Vagina (tissue), 2 donors: ENCODE data around the gene DHRSX. TPM values are rescaled to one million over a fixed set of nuclear protein-coding genes. Genes with fewer than 3 reads are reported as not detected.

Experiments
- DNase-seq, 2 donors: peaks; one replicate each; pipeline ENCODE4 v3.0.0-alpha.2; 2017; ENCODE audit errors: extremely low spot score in 2 of 2
- H3K27ac ChIP-seq: fragments of 200-600 bp; sonication (generic); one replicate; pipeline ENCODE4 v1.5.1; 2019
- H3K27me3 ChIP-seq: fragments of 200-600 bp; sonication (generic); one replicate; pipeline ENCODE4 v1.5.1; 2019
- H3K36me3 ChIP-seq, 2 donors: fragments of 200-600 bp; sonication (generic); one replicate each; pipeline ENCODE4 v1.5.1; 2017 to 2019
- H3K4me1 ChIP-seq: fragments of 200-600 bp; sonication (generic); one replicate; pipeline ENCODE4 v1.5.1; 2019
- H3K4me3 ChIP-seq, 2 donors: fragments of 200-600 bp; sonication (generic); 1 replicate in 1 of 2; 2 replicates in 1 of 2; pipeline ENCODE4 v1.5.1; 2016 to 2019
- H3K9me3 ChIP-seq: fragments of 200-600 bp; sonication (generic); one replicate; pipeline ENCODE4 v1.5.1; 2019
- CTCF ChIP-seq, 3 experiments: fragments of 450-650 bp in 2 of 3; fragments of 200-600 bp in 1 of 3; sonication (generic) in 1 of 3; IDR thresholded peaks; one replicate each; pipeline ENCODE4 v1.5.1; 2017 to 2019; ENCODE audit warnings: antibody characterized with exemption in 3 of 3, mild to moderate bottlenecking in 2 of 3, moderate library complexity in 2 of 3
- POLR2A ChIP-seq, 2 donors: fragments of 450-650 bp; IDR thresholded peaks; one replicate each; pipeline ENCODE4 v1.6.1; 2017; ENCODE audit warnings: antibody characterized with exemption in 2 of 2, mild to moderate bottlenecking in 2 of 2, moderate library complexity in 2 of 2
- POLR2AphosphoS5 ChIP-seq, 2 donors: sonication (generic); formaldehyde crosslinking; IDR thresholded peaks; one replicate each; pipeline ENCODE4 v1.9.0; 2017; ENCODE audit warnings: antibody characterized with exemption in 2 of 2, mild to moderate bottlenecking in 2 of 2, low read depth in 1 of 2; ENCODE audit not compliant: insufficient read depth in 1 of 2
- intact Hi-C: fragments of 100-400 bp; cut with DNase I; formaldehyde crosslinking; loops from one replicate; pipeline ENCODE4 v1.15.1; 2023
- total RNA-seq: library from RNA; depleted of rRNA; stranded (reverse); fragments of >200 nt; gene quantifications from one replicate; pipeline ENCODE4 v1.2.3, GENCODE V29; 2016

The DHRSX gene
- total RNA-seq, 1 donor from 2014 or later = 26.0 TPM

- peaks cover 6% of the 10 kb centered on the region for H3K4me1 ChIP-seq
- H3K27me3 ChIP-seq = no peaks in the 10 kb centered on the region
- no peak overlapping the region for H3K4me3 ChIP-seq
- DNase-seq = no peak
- intact Hi-C loops = no loop called here
- H3K9me3 ChIP-seq = no peaks in the 10 kb centered on the region
- no peak overlapping the region for H3K27ac ChIP-seq
- no peak for TF ChIP-seq CTCF (IDR thresholded peaks at IDR 0.05)
- no peak for TF ChIP-seq POLR2AphosphoS5 (IDR thresholded peaks at IDR 0.05; ENCODE audit: insufficient read depth in 1 of 2, low read depth in 1 of 2)
- no peak for TF ChIP-seq POLR2A (IDR thresholded peaks at IDR 0.05)
- no peaks in the 10 kb centered on the region for H3K36me3 ChIP-seq
Observed at GRCh38 chrX:2320089-2320488, 180.7 kb downstream of the DHRSX start.

DNA sequence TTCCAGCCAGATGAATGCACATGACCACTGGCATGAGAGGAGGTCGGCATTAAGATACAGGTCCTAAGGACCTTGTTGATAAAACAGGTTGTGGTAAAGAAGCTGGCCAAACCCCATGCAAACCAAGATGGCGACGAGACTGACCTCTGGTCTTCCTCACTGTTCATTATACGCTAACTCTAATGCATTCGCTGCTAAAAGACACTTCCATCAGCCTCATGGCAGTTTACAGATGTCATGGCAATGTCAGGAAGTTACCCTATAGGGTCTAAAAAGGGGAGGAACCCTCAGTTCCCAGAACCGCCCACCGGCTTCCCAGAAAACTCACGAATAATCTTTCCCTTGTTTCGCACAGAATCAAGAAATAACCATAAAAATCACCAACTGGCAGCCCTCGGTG, 182.4 kb downstream of the DHRSX start:
- no peak for DNase-seq
- TF ChIP-seq POLR2AphosphoS5 (IDR thresholded peaks at IDR 0.05; ENCODE audit: insufficient read depth in 1 of 2, low read depth in 1 of 2) (no peak), POLR2A (IDR thresholded peaks at IDR 0.05) (no peak), CTCF (IDR thresholded peaks at IDR 0.05) (no peak)
- Histone ChIP-seq H3K4me1 (peaks cover 6% of the 10 kb centered on the region), H3K4me3 (no peak overlapping the region), H3K36me3 (no peaks in the 10 kb centered on the region), H3K27ac (no peak overlapping the region), H3K27me3 (no peaks in the 10 kb centered on the region), H3K9me3 (no peaks in the 10 kb centered on the region)
- intact Hi-C loops = no loop called here

DNA sequence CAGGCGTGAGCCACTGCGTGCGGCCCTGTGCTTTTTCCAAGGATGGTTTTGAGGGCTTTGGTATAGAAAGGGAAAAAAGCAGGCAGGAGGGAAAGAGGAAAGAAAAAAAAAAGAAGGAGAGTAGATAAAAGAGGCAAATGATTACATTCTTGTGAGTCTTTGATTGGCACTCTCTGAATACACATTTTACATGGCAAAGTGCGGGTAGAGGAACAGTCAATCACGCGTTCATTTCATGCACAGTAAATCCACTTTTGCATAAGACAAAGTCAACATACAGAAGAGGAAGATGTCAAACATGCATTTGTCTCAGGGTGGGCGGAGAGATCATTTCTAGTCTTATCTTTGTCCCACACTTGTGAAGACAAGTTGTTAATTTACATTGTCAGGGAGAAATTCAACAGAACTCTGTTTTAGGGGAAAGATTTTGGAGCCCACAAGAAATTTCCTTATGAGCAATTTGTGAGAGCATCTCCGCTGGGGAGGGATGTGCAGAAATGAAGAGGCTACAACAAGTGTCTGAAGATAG, 183.2 kb downstream of the DHRSX start:
- Histone ChIP-seq H3K27ac (no peak overlapping the region), H3K9me3 (no peaks in the 10 kb centered on the region), H3K27me3 (no peaks in the 10 kb centered on the region), H3K36me3 (no peaks in the 10 kb centered on the region), H3K4me1 (peaks cover 6% of the 10 kb centered on the region), H3K4me3 (no peak overlapping the region)
- no peak for TF ChIP-seq POLR2AphosphoS5 (IDR thresholded peaks at IDR 0.05; ENCODE audit: insufficient read depth in 1 of 2, low read depth in 1 of 2)
- TF ChIP-seq CTCF (IDR thresholded peaks at IDR 0.05) = no peak
- no peak for TF ChIP-seq POLR2A (IDR thresholded peaks at IDR 0.05)
- intact Hi-C loops = no loop called here
- DNase-seq = no peak

- H3K9me3 ChIP-seq = no peaks in the 10 kb centered on the region
- no peak for DNase-seq
- no peak overlapping the region for H3K27ac ChIP-seq
- no peaks in the 10 kb centered on the region for H3K27me3 ChIP-seq
- H3K4me1 ChIP-seq = peaks cover 6% of the 10 kb centered on the region
- intact Hi-C loops = no loop called here
- H3K4me3 ChIP-seq = no peak overlapping the region
- no peaks in the 10 kb centered on the region for H3K36me3 ChIP-seq
- TF ChIP-seq CTCF (IDR thresholded peaks at IDR 0.05) (no peak), POLR2A (IDR thresholded peaks at IDR 0.05) (no peak), POLR2AphosphoS5 (IDR thresholded peaks at IDR 0.05; ENCODE audit: insufficient read depth in 1 of 2, low read depth in 1 of 2) (no peak)
Observed at GRCh38 chrX:2316534-2316933, 184.2 kb downstream of the DHRSX start.

GRCh38 chrX:2315434-2315833, 185.3 kb downstream of the DHRSX start:
- no peak for TF ChIP-seq CTCF (IDR thresholded peaks at IDR 0.05)
- TF ChIP-seq POLR2AphosphoS5 (IDR thresholded peaks at IDR 0.05; ENCODE audit: insufficient read depth in 1 of 2, low read depth in 1 of 2) = no peak
- TF ChIP-seq POLR2A (IDR thresholded peaks at IDR 0.05) = no peak
- no peak overlapping the region for H3K27ac ChIP-seq
- H3K9me3 ChIP-seq = no peaks in the 10 kb centered on the region
- no peak overlapping the region for H3K4me3 ChIP-seq
- H3K27me3 ChIP-seq = no peaks in the 10 kb centered on the region
- intact Hi-C loops = no loop called here
- H3K36me3 ChIP-seq = no peaks in the 10 kb centered on the region
- no peaks in the 10 kb centered on the region for H3K4me1 ChIP-seq
- DNase-seq = no peak
